Caco-2 (cell line): ENCODE measurements around the gene FBXO46. TPM values are rescaled to one million over a fixed set of nuclear protein-coding genes. Genes with fewer than 3 reads are reported as not detected.

Experiments
- BruUV-seq: library from RNA; stranded (reverse); fragments of 400-500 nt; replicated peaks from 2 replicates; lab custom pipeline; 2021; lab: Mats Ljungman, UMichigan
- CTCF ChIA-PET: fragments of 300-600 bp; sonication (Branson Sonifier 250); formaldehyde crosslinking; loops from one replicate; lab custom pipeline; 2022; ENCODE audit warnings: antibody characterized with exemption; lab: Charles Lee
- POLR2A ChIA-PET: fragments of 300-600 bp; sonication (Branson Sonifier 250); formaldehyde crosslinking; loops from one replicate; lab custom pipeline; 2022; ENCODE audit warnings: antibody characterized with exemption; lab: Charles Lee
- DNase-seq, 2 experiments: peaks; one replicate each; pipeline versions ENCODE4 v3.0.0 to v3.0.0-alpha.2; 2020 to 2022
- H3K27me3 ChIP-seq: replicated peaks from 2 replicates; pipeline ENCODE4 v1.6.0; 2011; ENCODE audit warnings: low read length; ENCODE audit not compliant: control insufficient read depth, insufficient read depth
- H3K36me3 ChIP-seq: 2 replicates; pipeline ENCODE4 v1.5.1; 2011; ENCODE audit warnings: low read length; ENCODE audit not compliant: control insufficient read depth, insufficient read depth
- H3K4me1 ChIP-seq: fragments of 250-450 bp; sonication (Bioruptor Pico); 2 replicates; pipeline ENCODE4 v1.5.1; 2020; ENCODE audit warnings: mild to moderate bottlenecking
- H3K4me3 ChIP-seq: 2 replicates; pipeline ENCODE4 v1.5.1; 2011; ENCODE audit warnings: low read depth, mild to moderate bottlenecking, control low read depth, low read length
- H3K9me3 ChIP-seq: fragments of 250-450 bp; sonication (Bioruptor Pico); 2 replicates; pipeline ENCODE4 v1.5.1; 2020; ENCODE audit warnings: mild to moderate bottlenecking, moderate library complexity
- H3K27ac Mint-ChIP-seq: one replicate; pipeline ENCODE4 v1.8.0; 2022; ENCODE audit warnings: mixed read lengths; ENCODE audit not compliant: unreplicated experiment
- H3K27me3 Mint-ChIP-seq: one replicate; pipeline ENCODE4 v1.8.0; 2022; ENCODE audit warnings: mixed read lengths; ENCODE audit not compliant: insufficient read depth, unreplicated experiment
- H3K36me3 Mint-ChIP-seq: one replicate; pipeline ENCODE4 v1.8.0; 2022; ENCODE audit warnings: mild to moderate bottlenecking, mixed read lengths; ENCODE audit not compliant: insufficient read depth, unreplicated experiment
- H3K4me1 Mint-ChIP-seq: one replicate; pipeline ENCODE4 v1.8.0; 2022; ENCODE audit warnings: low read depth, mixed read lengths; ENCODE audit not compliant: unreplicated experiment
- H3K4me3 Mint-ChIP-seq: one replicate; pipeline ENCODE4 v1.8.0; 2022; ENCODE audit warnings: mild to moderate bottlenecking, moderate library complexity, mixed read lengths; ENCODE audit not compliant: unreplicated experiment
- H3K9me3 Mint-ChIP-seq: one replicate; pipeline ENCODE4 v1.8.0; 2022; ENCODE audit warnings: mixed read lengths; ENCODE audit not compliant: unreplicated experiment
- CTCF ChIP-seq, 2 experiments: fragments of 200-600 bp in 1 of 2; IDR thresholded peaks; 1 replicate in 1 of 2; 2 replicates in 1 of 2; pipeline versions ENCODE4 v1.5.1 to v1.8.0; 2011 to 2022; ENCODE audit warnings: antibody characterized with exemption in 1 of 2, control low read depth in 1 of 2, inconsistent platforms in 1 of 2, low read depth in 1 of 2, low read length in 1 of 2, mild to moderate bottlenecking in 1 of 2, moderate library complexity in 1 of 2; ENCODE audit not compliant: insufficient read depth in 1 of 2, severe bottlenecking in 1 of 2, unreplicated experiment in 1 of 2
- intact Hi-C: fragments of 100-400 bp; cut with micrococcal nuclease; formaldehyde crosslinking; loops from one replicate; pipeline ENCODE4 v1.10.0; 2022; ENCODE audit not compliant: unreplicated experiment
- total RNA-seq: library from RNA; stranded (reverse); gene quantifications from 2 replicates; pipeline ENCODE4 v1.2.3, GENCODE V29; 2022

The FBXO46 gene
- total RNA-seq, 1 experiment from 2014 or later, result 31.0 TPM

GRCh38 chr19:45705710-45706415, 24.8 kb downstream of the FBXO46 start:
- Mint-ChIP-seq H3K36me3 (peaks cover 56% of the 10 kb centered on the region), H3K4me3 (no peak overlapping the region), H3K27me3 (no peaks in the 10 kb centered on the region), H3K4me1 (peaks cover 6% of the 10 kb centered on the region), H3K27ac (no peak overlapping the region), H3K9me3 (no peaks in the 10 kb centered on the region)
- no TSS peak for BruUV-seq
- Histone ChIP-seq H3K27me3 (no peaks in the 10 kb centered on the region), H3K36me3 (peaks cover 3% of the 10 kb centered on the region), H3K9me3 (no peaks in the 10 kb centered on the region), H3K4me3 (no peak overlapping the region), H3K4me1 (no peaks in the 10 kb centered on the region)
- no peak for DNase-seq
- ChIA-PET POLR2A (no interaction called here), CTCF (no interaction called here)
- intact Hi-C loops, result no loop called here
- TF ChIP-seq CTCF (IDR thresholded peaks at IDR 0.05; ENCODE audit: insufficient read depth in 1 of 2, low read depth in 1 of 2, low read length in 1 of 2, severe bottlenecking in 1 of 2, unreplicated experiment in 1 of 2), result no peak

DNA sequence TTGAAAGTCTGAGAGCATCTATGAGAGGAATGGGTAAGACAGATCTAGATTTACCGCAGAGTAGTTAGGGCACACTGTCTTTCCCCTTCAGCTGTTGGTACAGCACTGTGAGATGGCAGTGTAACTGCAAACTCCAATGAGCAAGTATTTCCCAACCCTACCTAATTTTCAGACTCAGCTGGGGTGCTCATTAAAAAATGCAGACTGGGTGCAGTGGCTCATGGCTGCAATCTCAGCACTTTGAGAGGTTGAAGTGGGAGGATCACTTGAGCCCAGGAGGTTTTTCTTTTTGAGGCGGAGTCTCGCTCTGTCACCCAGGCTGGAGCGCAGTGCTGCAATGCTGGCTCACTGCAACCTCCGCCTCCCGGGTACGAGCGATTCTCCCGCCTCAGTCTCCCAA, 25.6 kb downstream of the FBXO46 start:
- peaks cover 53% of the 10 kb centered on the region for H3K36me3 Mint-ChIP-seq
- no peaks in the 10 kb centered on the region for H3K27me3 ChIP-seq
- no peaks in the 10 kb centered on the region for H3K9me3 ChIP-seq
- peaks cover 3% of the 10 kb centered on the region for H3K36me3 ChIP-seq
- no peaks in the 10 kb centered on the region for H3K4me1 ChIP-seq
- POLR2A ChIA-PET, result no interaction called here
- intact Hi-C loops, result no loop called here
- no peaks in the 10 kb centered on the region for H3K9me3 Mint-ChIP-seq
- no peaks in the 10 kb centered on the region for H3K27me3 Mint-ChIP-seq
- DNase-seq, result no peak
- H3K4me3 Mint-ChIP-seq, result no peak overlapping the region
- TF ChIP-seq CTCF (IDR thresholded peaks at IDR 0.05; ENCODE audit: insufficient read depth in 1 of 2, low read depth in 1 of 2, low read length in 1 of 2, severe bottlenecking in 1 of 2, unreplicated experiment in 1 of 2), result no peak
- H3K4me1 Mint-ChIP-seq, result peaks cover 6% of the 10 kb centered on the region
- H3K4me3 ChIP-seq, result no peak overlapping the region
- no TSS peak for BruUV-seq
- CTCF ChIA-PET, result no interaction called here
- H3K27ac Mint-ChIP-seq, result no peak overlapping the region

DNA sequence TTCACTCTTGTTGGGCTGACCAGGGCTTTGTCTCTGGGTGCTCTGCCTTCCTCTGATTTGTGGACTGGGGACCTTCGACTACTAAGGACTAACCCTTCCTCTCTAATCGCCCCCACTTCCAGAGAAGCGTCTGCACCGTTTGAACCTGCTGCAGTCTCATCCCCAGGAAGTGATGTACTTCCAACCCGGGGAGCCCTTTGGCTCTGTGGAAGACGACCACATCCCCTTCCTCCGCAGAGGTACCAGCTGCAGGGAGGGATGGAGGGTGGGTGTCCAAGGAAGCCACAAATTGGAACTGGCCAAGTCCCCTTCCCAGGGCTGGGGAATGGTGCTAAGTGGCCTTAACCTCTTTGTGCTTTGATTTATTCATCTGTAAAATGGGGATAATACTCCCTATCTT, 29.0 kb downstream of the FBXO46 start:
- Histone ChIP-seq H3K9me3 (no peaks in the 10 kb centered on the region), H3K4me1 (no peaks in the 10 kb centered on the region), H3K27me3 (no peaks in the 10 kb centered on the region), H3K4me3 (no peak overlapping the region), H3K36me3 (peaks cover 3% of the 10 kb centered on the region)
- peaks cover 52% of the 10 kb centered on the region for H3K36me3 Mint-ChIP-seq
- no peak overlapping the region for H3K27ac Mint-ChIP-seq
- no TSS peak for BruUV-seq
- ChIA-PET POLR2A (no interaction called here), CTCF (no interaction called here)
- H3K27me3 Mint-ChIP-seq, result no peaks in the 10 kb centered on the region
- no peak overlapping the region for H3K4me3 Mint-ChIP-seq
- intact Hi-C loops, result no loop called here
- H3K9me3 Mint-ChIP-seq, result no peaks in the 10 kb centered on the region
- no peak for TF ChIP-seq CTCF (IDR thresholded peaks at IDR 0.05; ENCODE audit: insufficient read depth in 1 of 2, low read depth in 1 of 2, low read length in 1 of 2, severe bottlenecking in 1 of 2, unreplicated experiment in 1 of 2)
- H3K4me1 Mint-ChIP-seq, result peaks cover 6% of the 10 kb centered on the region
- no peak for DNase-seq
